H54 (cell line): ENCODE results near the gene MOK.

Source experiments
- DNase-seq: peaks from one replicate; pipeline ENCODE4 v3.0.0; 2011; ENCODE audit warnings: low spot score, mixed read lengths; ENCODE audit not compliant: insufficient read length
- FAIRE-seq: peaks from 3 replicates; lab custom pipeline; 2011; peaks lifted over from hg19 to GRCh38; lab: Jason Lieb, UNC
- POLR2A ChIP-seq: IDR thresholded peaks from 2 replicates; pipeline ENCODE4 v1.6.1; 2011; ENCODE audit warnings: low read depth, mild to moderate bottlenecking, low read length

MOK gene

GRCh38 chr14:102181187-102181586 is 123.8 kb downstream of the MOK start:
- DNase-seq = no peak
- FAIRE-seq = no peak
- TF ChIP-seq POLR2A = no peak

GRCh38 chr14:102180248-102180998 is 124.5 kb downstream of the MOK start:
- TF ChIP-seq POLR2A = no peak
- DNase-seq (no peak), FAIRE-seq (no peak)
